ENCODE measurements around the gene MAPK1.
"Not testable (repeated sequence)": the region's sequence is repeated elsewhere in the genome, so short reads cannot be mapped to it uniquely, and the experiment has no call there.

Gene MAPK1

GRCh38 chr22:21817497-21817853, 50.0 kb downstream of the MAPK1 start:
- not testable (repeated sequence) for DNase-seq

DNA sequence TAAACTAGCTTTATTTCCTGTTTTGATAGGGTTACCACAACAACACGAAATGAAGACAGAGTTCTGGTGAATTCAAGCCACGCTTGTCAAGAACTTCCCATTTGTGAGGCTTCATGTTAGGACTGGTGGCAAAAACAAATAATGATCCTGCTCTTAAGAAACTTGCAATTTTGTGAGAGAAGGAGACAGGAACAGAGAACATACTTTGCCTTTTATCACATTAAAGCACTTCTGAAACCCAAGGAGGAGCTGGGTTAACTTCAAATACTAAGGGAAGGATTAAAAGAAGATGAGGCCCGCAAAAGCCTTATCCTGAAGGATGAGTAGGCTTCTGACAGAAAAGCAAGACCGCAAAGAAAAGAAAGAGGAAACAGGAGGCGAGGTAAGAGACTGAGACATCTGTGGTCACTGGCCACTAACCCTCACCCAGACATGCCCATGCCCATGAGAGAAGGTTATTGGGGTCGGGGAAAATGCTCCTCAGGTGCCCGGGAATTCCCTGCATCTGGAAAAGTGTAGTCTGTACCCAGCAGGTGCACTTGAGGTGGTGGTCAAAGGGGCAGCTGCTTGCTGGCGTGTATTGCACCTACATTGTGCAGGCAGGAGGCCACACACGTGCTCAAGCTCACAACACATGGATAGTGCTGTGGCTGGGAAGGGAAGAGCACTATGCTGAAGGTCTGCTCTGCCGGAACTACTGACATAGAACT, 50.5 kb downstream of the MAPK1 start:
- DNase-seq, result peak; percentile 45 to 46

GRCh38 chr22:21816472-21816786, 51.0 kb downstream of the MAPK1 start:
- DNase-seq, result no peak

GRCh38 chr22:21815958-21816357, 51.5 kb downstream of the MAPK1 start:
- no peak for DNase-seq

DNA sequence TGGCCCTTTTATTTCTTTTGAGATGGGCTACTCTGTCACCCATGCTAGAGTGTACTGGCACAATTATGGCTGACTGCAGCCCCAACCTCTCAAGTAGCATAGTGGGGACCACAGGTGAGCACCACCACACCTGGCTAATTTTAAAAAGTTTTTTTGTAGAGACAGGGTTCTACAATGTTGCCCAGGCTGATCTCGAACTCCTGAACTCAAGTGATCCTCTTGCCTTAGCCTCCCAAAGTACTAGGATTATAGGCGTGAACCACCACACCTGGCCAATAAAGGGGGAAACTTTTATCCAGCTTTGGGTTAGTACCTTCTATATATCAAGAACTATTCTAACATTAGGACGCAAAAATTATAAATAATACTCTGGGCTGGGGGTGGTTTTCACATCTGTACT, 52.1 kb downstream of the MAPK1 start:
- no peak for DNase-seq

- no peak for DNase-seq
Measured at GRCh38 chr22:21811982-21812381, 55.5 kb downstream of the MAPK1 start.

GRCh38 chr22:21807544-21808529, 59.6 kb downstream of the MAPK1 start:
- no peak for DNase-seq

GRCh38 chr22:21805325-21805724, 62.1 kb downstream of the MAPK1 start:
- DNase-seq, result not testable (repeated sequence)

GRCh38 chr22:21803811-21804249, 63.6 kb downstream of the MAPK1 start:
- DNase-seq, result no peak

GRCh38 chr22:21802673-21803072, 64.8 kb downstream of the MAPK1 start:
- DNase-seq, result no peak

DNA sequence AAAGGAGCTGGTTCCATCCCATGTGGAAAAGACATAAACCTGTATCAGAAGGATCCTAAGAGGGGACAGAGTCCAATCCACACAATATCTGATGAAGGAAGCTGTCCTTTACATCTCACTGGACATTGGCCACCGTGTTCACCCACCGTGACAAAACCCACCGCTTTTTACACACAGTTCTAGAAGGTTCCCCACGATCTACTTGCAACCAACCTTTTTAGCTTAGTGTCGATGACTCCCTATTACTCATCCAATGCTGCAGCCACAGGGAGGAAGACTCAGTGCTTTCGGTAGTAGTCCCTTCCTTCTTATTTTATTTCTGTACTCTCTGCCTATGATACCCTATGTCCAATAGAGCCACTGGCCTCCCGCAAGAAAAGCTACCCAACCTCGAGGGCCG, 65.4 kb downstream of the MAPK1 start:
- DNase-seq, result no peak

- not testable (repeated sequence) for DNase-seq
Measured at GRCh38 chr22:21801304-21801644, 66.2 kb downstream of the MAPK1 start.

DNA sequence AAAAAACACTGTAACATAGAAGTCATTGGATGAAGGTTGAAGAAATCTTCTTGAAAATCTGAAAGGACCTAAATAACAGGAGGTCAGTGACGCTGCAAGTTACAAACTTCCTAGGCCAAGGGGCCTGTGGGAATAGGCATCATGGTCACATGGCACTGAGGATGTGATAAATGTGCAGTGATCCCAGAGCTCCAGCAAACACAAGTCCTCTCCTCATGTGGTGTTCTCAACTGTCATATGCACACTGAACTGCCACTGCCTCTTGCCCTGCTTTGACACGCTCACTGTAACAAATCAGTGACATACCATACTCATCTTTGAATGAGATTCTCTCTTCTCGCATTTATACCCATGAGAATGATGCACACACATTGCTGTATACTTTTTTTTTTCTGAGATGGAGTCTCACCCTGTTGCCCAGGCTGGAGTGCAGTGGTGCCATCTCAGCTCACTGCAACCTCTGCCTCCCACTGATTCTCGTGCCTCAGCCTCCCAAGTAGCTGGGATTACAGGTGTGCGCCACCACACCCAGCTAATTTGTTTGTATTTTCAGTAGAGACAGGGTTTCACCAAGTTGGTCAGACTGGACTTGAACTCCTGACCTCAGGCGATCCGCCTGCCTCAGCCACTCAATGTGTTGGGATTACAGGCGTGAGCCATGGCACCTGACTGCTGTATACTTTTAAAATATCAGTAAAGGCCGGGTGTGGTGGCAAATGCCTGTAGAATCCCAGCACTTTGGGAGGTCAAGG, 66.7 kb downstream of the MAPK1 start:
- DNase-seq, result no peak

DNA sequence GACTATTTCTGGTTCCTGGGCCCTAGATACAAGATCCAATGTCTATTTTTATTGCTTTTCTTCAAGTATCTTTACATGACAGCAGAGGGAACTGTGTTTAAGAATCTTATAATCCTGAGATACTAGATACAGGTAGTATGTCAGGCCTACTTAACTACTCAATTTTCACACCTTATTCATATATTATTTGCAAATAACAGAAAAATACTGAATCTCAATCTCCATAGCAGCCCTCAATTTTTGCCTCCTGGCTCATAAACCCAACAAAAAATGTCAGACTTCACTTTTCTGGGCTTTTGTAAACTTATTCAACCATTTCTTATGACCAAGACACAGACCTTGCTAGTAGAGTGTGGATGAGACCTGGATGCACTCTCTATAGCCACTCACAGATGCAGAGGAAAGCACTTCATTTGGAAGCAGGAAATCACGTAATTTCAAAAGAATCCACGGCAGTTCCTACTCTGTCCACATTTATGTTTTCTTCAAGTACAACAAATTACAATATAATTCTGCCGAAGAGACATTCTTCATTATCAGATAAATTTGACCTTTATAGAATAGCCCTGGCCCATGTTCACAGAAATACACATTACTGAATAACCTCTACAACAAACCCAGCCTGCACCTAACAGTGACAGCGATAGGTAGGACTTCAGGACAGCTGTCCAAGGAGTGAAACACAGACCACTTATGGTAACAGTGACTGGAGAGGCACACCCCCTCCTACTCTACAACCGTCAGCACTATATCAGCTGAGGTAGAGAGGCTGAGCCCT, 69.8 kb downstream of the MAPK1 start:
- no peak for DNase-seq

- DNase-seq, result no peak
Measured at GRCh38 chr22:21796863-21797262, 70.6 kb downstream of the MAPK1 start.

DNA sequence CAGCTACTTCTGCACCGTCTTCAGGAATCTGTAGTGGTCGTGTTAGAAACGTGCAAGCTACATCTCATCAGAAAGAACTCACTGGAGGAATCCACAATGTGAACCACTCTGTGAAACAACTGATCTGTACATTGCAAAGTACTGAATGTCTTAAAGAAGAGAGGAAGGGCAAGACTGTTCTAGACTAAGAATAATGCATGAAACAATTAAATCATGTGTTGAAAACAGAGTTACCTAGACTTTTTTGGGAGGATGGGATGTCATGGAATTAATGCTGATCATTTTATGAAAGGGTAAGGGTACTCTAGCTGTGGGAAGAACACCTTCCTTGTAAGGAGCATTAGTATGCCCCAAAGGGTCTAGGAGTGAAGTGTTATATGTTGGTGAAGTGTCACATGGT, 71.2 kb downstream of the MAPK1 start:
- no peak for DNase-seq

DNA sequence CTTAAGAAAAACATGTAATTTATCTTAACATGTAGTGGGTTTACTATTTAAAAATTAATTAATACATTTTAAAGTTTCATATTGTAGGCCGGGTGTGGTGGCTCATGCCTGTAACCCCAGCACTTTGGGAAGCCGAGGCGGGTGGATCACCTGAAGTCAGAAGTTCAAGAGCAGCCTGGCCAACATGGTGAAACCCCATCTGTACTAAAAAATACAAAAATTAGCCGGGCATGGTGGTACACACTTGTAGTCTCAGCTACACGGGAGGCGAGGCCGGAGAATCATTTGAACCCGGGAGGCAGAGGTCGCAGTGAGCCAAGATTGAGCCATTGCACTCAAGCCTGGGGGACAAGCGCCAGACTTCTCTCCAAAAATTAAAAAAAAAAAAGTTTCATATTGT, 73.7 kb downstream of the MAPK1 start:
- not testable (repeated sequence) for DNase-seq

DNA sequence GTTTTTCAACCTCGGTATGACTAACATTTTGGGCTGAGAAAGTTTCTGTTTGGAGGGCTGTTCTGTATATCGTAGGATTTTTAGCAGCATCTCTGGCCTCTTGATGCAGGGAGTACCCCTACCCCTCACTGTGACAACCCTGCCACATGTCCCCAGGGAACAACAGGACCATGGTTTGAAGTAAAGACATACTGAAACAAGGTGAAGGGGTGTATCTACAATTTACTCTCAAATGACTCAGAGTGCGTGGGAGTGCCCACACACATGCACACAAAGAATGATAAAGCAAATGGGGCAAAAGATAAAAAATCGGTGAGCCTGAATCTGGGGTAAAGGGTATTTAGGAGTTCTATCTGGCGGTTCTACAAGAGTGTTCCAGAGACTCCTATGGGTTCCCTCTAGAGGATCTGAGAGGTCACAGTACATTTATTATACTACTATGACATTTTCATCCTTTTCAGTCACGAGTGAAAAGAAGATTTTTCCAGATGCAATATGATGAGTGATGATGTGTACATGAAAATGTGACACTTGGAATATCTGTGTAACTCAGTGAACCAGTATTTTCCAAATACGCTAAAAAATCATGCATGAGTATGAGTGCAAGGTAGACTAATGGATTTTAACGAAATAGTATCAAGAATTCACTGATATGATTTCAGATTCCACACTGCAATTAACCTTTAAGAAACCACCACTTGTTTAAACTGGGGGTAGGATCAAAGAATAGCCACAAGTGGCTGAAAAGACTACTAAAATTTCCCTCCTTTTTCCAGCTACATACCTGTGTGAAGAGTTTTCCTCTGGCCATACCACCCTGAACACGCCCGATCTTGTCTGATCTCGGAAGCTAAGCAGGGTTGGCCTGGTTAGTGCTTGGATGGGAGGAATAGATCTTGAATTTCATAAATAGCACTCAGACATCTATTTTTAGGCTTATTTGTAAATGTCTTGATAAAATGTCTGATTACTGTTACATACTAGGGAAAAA, 75.5 kb downstream of the MAPK1 start:
- DNase-seq, result peak; percentile 71 to 73

DNA sequence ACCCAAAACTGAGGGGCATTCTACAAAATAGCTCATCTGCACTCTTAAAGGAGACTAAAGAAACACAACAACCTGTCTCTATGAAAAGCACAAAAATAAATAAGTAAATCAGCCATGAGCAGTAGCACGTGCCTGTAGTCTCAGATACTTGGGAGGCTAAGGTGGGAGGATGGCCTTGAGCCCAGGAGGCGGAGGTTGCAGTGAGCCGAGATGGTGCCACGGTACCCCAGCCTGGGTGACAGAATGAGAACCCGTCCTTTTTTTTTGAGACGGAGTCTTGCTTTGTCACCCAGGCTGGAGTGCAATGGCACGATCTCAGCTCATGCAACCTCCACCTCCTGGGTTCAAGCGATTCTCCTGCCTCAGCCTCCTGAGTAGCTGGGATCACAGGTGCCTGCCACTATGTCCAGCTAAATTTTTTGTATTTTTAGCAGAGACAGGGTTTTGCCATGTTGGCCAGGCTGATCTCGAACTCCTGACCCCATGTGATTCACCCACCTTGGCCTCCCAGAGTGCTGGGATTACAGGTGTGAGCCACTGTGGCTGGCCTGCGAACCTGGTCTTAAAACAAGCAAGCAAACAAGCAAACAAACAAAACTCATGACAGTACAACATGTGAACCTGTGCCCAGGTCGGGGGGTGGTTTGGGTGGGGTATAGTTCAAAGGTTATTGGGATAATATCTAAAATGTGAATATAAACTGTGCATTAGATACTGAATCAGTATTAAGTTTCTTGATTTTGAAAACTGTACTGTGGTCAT, 76.4 kb downstream of the MAPK1 start:
- DNase-seq, result peak; percentile 40 to 51

- no peak for DNase-seq
Measured at GRCh38 chr22:21790359-21790758, 77.1 kb downstream of the MAPK1 start.

- not testable (repeated sequence) for DNase-seq
Measured at GRCh38 chr22:21787565-21787964, 79.9 kb downstream of the MAPK1 start.

Measured in activated T-cell treated with anti-CD3 and anti-CD28 coated beads, Interleukin-2, amount 50 U/mL, for 48 hours (primary cell).